ENCODE data around the gene TFDP1. TPM values are rescaled to one million over a fixed set of nuclear protein-coding genes. Genes with fewer than 3 reads are reported as not detected.
"Not testable (repeated sequence)": the region's sequence is repeated elsewhere in the genome, so short reads cannot be mapped to it uniquely, and the experiment has no call there.

TFDP1 gene
- total RNA-seq, 1 experiment from 2014 or later: 31.4 TPM

- intact Hi-C loops (cut with micrococcal nuclease; ENCODE audit: unreplicated experiment): no loop called here
- no peak overlapping the region for H3K27ac Mint-ChIP-seq (ENCODE audit: unreplicated experiment)
- peaks cover 7% of the 10 kb centered on the region for H3K9me3 Mint-ChIP-seq (ENCODE audit: low read depth, unreplicated experiment)
- no peaks in the 10 kb centered on the region for H3K4me1 Mint-ChIP-seq (ENCODE audit: low read depth, unreplicated experiment)
- peaks cover 11% of the 10 kb centered on the region for H3K36me3 Mint-ChIP-seq (ENCODE audit: insufficient read depth, unreplicated experiment)
- no peaks in the 10 kb centered on the region for H3K27me3 Mint-ChIP-seq (ENCODE audit: unreplicated experiment)
- DNase-seq: no peak
- no TSS peak for BruUV-seq (replicated peaks)
- CTCF ChIA-PET: no interaction called here
- H3K4me3 Mint-ChIP-seq (ENCODE audit: low read depth, unreplicated experiment): no peak overlapping the region
- TF ChIP-seq CTCF (IDR thresholded peaks at IDR 0.05; ENCODE audit: unreplicated experiment): no peak
Observed at GRCh38 chr13:113589961-113590339, 5.4 kb downstream of the TFDP1 start.

GRCh38 chr13:113591750-113592149 is 7.2 kb downstream of the TFDP1 start:
- BruUV-seq (replicated peaks): no TSS peak
- Mint-ChIP-seq H3K27ac (ENCODE audit: unreplicated experiment) (no peak overlapping the region), H3K9me3 (ENCODE audit: low read depth, unreplicated experiment) (peaks cover 7% of the 10 kb centered on the region), H3K4me3 (ENCODE audit: low read depth, unreplicated experiment) (no peak overlapping the region), H3K4me1 (ENCODE audit: low read depth, unreplicated experiment) (no peaks in the 10 kb centered on the region), H3K36me3 (ENCODE audit: insufficient read depth, unreplicated experiment) (peaks cover 6% of the 10 kb centered on the region), H3K27me3 (ENCODE audit: unreplicated experiment) (no peaks in the 10 kb centered on the region)
- intact Hi-C loops (cut with micrococcal nuclease; ENCODE audit: unreplicated experiment): no loop called here
- no peak for DNase-seq
- CTCF ChIA-PET: interaction anchor here (0.7 kb wide), 1 partner anchor 52 kb away, joined by 3 read pairs; no protein-coding TSS in a partner anchor
- TF ChIP-seq CTCF (IDR thresholded peaks at IDR 0.05; ENCODE audit: unreplicated experiment): no peak

GRCh38 chr13:113592571-113592970 is 8.0 kb downstream of the TFDP1 start:
- H3K27ac Mint-ChIP-seq (ENCODE audit: unreplicated experiment): no peak overlapping the region
- DNase-seq: no peak
- TF ChIP-seq CTCF (IDR thresholded peaks at IDR 0.05; ENCODE audit: unreplicated experiment): no peak
- H3K4me3 Mint-ChIP-seq (ENCODE audit: low read depth, unreplicated experiment): no peak overlapping the region
- intact Hi-C loops (cut with micrococcal nuclease; ENCODE audit: unreplicated experiment): no loop called here
- peaks cover 7% of the 10 kb centered on the region for H3K9me3 Mint-ChIP-seq (ENCODE audit: low read depth, unreplicated experiment)
- BruUV-seq (replicated peaks): no TSS peak
- peaks cover 6% of the 10 kb centered on the region for H3K36me3 Mint-ChIP-seq (ENCODE audit: insufficient read depth, unreplicated experiment)
- CTCF ChIA-PET: no interaction called here
- H3K4me1 Mint-ChIP-seq (ENCODE audit: low read depth, unreplicated experiment): no peaks in the 10 kb centered on the region
- no peaks in the 10 kb centered on the region for H3K27me3 Mint-ChIP-seq (ENCODE audit: unreplicated experiment)

- DNase-seq; H3K27ac Mint-ChIP-seq (ENCODE audit: unreplicated experiment); H3K4me3 Mint-ChIP-seq (ENCODE audit: low read depth, unreplicated experiment); H3K4me1 Mint-ChIP-seq (ENCODE audit: low read depth, unreplicated experiment); intact Hi-C loops (cut with micrococcal nuclease; ENCODE audit: unreplicated experiment); CTCF ChIA-PET; H3K27me3 Mint-ChIP-seq (ENCODE audit: unreplicated experiment); BruUV-seq (replicated peaks); H3K36me3 Mint-ChIP-seq (ENCODE audit: insufficient read depth, unreplicated experiment); H3K9me3 Mint-ChIP-seq (ENCODE audit: low read depth, unreplicated experiment): not testable (repeated sequence)
Observed at GRCh38 chr13:113594066-113594821, 9.7 kb downstream of the TFDP1 start.

- no peaks in the 10 kb centered on the region for H3K27me3 Mint-ChIP-seq (ENCODE audit: unreplicated experiment)
- CTCF ChIA-PET: no interaction called here
- no peak for DNase-seq
- BruUV-seq (replicated peaks): no TSS peak
- H3K36me3 Mint-ChIP-seq (ENCODE audit: insufficient read depth, unreplicated experiment): peaks cover 6% of the 10 kb centered on the region
- H3K27ac Mint-ChIP-seq (ENCODE audit: unreplicated experiment): no peak overlapping the region
- no peaks in the 10 kb centered on the region for H3K9me3 Mint-ChIP-seq (ENCODE audit: low read depth, unreplicated experiment)
- intact Hi-C loops (cut with micrococcal nuclease; ENCODE audit: unreplicated experiment): no loop called here
- no peak for TF ChIP-seq CTCF (IDR thresholded peaks at IDR 0.05; ENCODE audit: unreplicated experiment)
- no peaks in the 10 kb centered on the region for H3K4me1 Mint-ChIP-seq (ENCODE audit: low read depth, unreplicated experiment)
- H3K4me3 Mint-ChIP-seq (ENCODE audit: low read depth, unreplicated experiment): no peak overlapping the region
Observed at GRCh38 chr13:113595131-113595530, 10.6 kb downstream of the TFDP1 start.

Measured in Calu3 (cell line).